GM12891 (cell line): Measurements from ENCODE around the gene LCN6.

Source experiments
- POLR2AphosphoS5 ChIP-seq: IDR thresholded peaks from 2 replicates; pipeline ENCODE4 v1.6.1; 2011; ENCODE audit warnings: low read depth, low read length, control low read depth
- TAF1 ChIP-seq: IDR thresholded peaks from 2 replicates; pipeline ENCODE4 v1.6.1; 2011; ENCODE audit warnings: low read depth, low read length, control low read depth

DNA sequence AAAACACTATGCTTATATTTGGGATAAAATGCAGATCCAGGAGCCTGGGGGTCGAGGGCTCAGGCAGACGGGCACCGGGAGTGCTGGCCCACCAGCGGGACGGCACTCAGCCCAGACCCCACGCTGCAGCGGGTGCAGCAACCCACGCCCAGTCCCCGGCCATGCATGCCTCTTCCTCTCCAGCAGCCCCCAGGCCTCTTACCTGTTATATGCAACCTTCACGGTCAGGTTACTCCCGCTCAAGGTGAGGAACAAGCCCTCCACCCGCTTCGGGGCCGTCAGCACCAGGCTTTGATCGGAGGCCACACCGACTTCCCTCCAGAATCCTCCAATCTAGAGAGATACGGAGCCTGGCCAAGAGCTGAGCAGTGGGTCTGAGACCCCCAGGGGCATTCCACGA, 8.5 kb upstream of the LCN6 start:
- TF ChIP-seq TAF1: no peak
- no peak for TF ChIP-seq POLR2AphosphoS5
